Measurements from ENCODE around the gene SPACA6. TPM values are rescaled to one million over a fixed set of nuclear protein-coding genes. Genes with fewer than 3 reads are reported as not detected.
"Not testable (repeated sequence)": the region's sequence is repeated elsewhere in the genome, so short reads cannot be mapped to it uniquely, and the experiment has no call there.

The SPACA6 gene
- total and polyA plus RNA-seq, 4 donors, result 7.0 to 20.7 (median 14.8) TPM

DNA sequence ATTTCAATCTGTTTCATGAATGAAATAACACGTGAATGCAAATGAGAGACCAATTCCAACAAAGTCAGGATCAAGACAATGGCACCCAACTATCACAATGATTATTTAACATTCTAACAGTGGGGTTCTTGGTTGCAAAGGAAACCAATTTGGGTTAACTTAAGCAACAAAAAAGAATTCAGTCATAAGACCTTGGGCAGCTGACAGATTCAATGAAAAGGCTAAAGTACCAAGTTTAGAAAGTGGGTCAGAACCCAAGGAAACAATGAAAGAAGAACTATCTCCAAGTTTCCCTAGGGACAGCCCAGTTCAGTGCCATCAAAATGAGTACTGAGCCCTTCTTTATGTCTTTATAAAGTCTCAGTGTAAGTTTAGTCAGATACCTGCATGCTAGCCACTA is 29.0 kb upstream of the SPACA6 start:
- DNase-seq, result no peak
- no peak overlapping the region for H3K9ac ChIP-seq (ENCODE audit: insufficient read depth in 1 of 2, low read length in 2 of 2)
- no peak for ATAC-seq (ENCODE audit: insufficient read depth, low FRiP score)
- H3K27ac ChIP-seq (ENCODE audit: low read depth in 1 of 2, low read length in 1 of 2), result no peak overlapping the region
- no peak overlapping the region for H3K4me3 ChIP-seq
- no peaks in the 10 kb centered on the region for H3K4me1 ChIP-seq (ENCODE audit: control insufficient read depth in 5 of 5, insufficient read depth in 5 of 5, low read length in 5 of 5)
- TF ChIP-seq, protein P1, sequence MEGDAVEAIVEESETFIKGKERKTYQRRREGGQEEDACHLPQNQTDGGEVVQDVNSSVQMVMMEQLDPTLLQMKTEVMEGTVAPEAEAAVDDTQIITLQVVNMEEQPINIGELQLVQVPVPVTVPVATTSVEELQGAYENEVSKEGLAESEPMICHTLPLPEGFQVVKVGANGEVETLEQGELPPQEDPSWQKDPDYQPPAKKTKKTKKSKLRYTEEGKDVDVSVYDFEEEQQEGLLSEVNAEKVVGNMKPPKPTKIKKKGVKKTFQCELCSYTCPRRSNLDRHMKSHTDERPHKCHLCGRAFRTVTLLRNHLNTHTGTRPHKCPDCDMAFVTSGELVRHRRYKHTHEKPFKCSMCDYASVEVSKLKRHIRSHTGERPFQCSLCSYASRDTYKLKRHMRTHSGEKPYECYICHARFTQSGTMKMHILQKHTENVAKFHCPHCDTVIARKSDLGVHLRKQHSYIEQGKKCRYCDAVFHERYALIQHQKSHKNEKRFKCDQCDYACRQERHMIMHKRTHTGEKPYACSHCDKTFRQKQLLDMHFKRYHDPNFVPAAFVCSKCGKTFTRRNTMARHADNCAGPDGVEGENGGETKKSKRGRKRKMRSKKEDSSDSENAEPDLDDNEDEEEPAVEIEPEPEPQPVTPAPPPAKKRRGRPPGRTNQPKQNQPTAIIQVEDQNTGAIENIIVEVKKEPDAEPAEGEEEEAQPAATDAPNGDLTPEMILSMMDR (IDR thresholded peaks at IDR 0.05; ENCODE audit: control extremely low read depth, extremely low read depth), result no peak
- 29 to 47% methylated on average over 1 of the region's 1 CpG for WGBS, 2 donors
- H3K27me3 ChIP-seq (ENCODE audit: control insufficient read depth in 3 of 3, insufficient read depth in 3 of 3, low read length in 2 of 3), result peaks cover 0 to 10% (median 5%) of the 10 kb centered on the region in 3 donors
- no peaks in the 10 kb centered on the region for H3K36me3 ChIP-seq (ENCODE audit: control insufficient read depth in 4 of 4, insufficient read depth in 4 of 4, low read length in 4 of 4)
- no peaks in the 10 kb centered on the region for H3K9me3 ChIP-seq (ENCODE audit: control insufficient read depth in 4 of 4, insufficient read depth in 3 of 4, low read length in 3 of 4)

DNA sequence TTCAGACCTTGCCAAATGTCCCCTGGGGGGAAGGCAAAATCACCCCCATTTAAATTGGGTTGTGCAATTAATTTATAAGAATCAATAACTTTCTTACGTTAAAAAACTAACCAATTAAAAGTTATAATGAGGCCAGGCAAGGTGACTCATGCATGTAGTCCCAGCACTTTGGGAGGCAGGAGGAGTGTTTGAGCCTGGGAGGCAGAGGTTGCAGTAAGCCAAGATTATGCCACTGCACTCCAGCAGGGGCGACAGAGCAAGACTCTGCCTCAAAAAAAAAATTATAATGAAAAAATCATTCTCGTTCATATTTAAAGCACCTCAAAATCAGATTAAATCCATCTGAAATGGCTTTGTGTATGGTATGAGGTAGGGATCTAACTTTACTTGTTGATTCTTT is 28.1 kb upstream of the SPACA6 start:
- Histone ChIP-seq H3K27ac (ENCODE audit: low read depth in 1 of 2, low read length in 1 of 2) (no peak overlapping the region), H3K9me3 (ENCODE audit: control insufficient read depth in 4 of 4, insufficient read depth in 3 of 4, low read length in 3 of 4) (no peaks in the 10 kb centered on the region), H3K9ac (ENCODE audit: insufficient read depth in 1 of 2, low read length in 2 of 2) (no peak overlapping the region), H3K27me3 (ENCODE audit: control insufficient read depth in 3 of 3, insufficient read depth in 3 of 3, low read length in 2 of 3) (peaks cover 0 to 10% (median 5%) of the 10 kb centered on the region in 3 donors), H3K4me1 (ENCODE audit: control insufficient read depth in 5 of 5, insufficient read depth in 5 of 5, low read length in 5 of 5) (no peaks in the 10 kb centered on the region), H3K4me3 (no peak overlapping the region), H3K36me3 (ENCODE audit: control insufficient read depth in 4 of 4, insufficient read depth in 4 of 4, low read length in 4 of 4) (no peaks in the 10 kb centered on the region)
- DNase-seq, result no peak
- 63 to 64% methylated on average over 3 of the region's 3 CpGs for WGBS, 2 donors
- TF ChIP-seq, protein P1 (IDR thresholded peaks at IDR 0.05; ENCODE audit: control extremely low read depth, extremely low read depth), result no peak
- no peak for ATAC-seq (ENCODE audit: insufficient read depth, low FRiP score)

DNA sequence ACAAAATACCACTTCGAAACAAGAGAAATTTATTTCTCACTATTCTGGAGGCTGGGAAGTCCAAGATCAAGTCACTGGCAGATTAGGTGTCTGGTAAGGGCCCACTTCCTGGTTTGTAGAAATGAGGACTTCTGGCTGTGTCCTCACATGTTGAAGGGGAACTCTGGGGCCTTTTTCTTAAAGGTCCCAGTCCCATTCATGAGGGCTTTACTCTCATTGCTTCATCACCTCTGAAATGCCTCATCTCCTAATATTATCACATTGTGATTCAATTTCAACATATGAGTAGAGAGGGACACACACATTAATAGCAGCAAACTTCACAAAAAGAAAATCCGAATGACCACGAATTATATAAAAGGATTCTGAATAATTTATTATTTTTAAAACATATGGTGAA is 24.9 kb upstream of the SPACA6 start:
- H3K9me3 ChIP-seq (ENCODE audit: control insufficient read depth in 4 of 4, insufficient read depth in 3 of 4, low read length in 3 of 4), result no peaks in the 10 kb centered on the region
- no peaks in the 10 kb centered on the region for H3K36me3 ChIP-seq (ENCODE audit: control insufficient read depth in 4 of 4, insufficient read depth in 4 of 4, low read length in 4 of 4)
- H3K4me1 ChIP-seq (ENCODE audit: control insufficient read depth in 5 of 5, insufficient read depth in 5 of 5, low read length in 5 of 5), result no peaks in the 10 kb centered on the region
- WGBS, 2 donors, result 67 to 75% methylated on average over 3 of the region's 3 CpGs
- no peak overlapping the region for H3K27ac ChIP-seq (ENCODE audit: low read depth in 1 of 2, low read length in 1 of 2)
- no peak overlapping the region for H3K4me3 ChIP-seq
- TF ChIP-seq, protein P1 (IDR thresholded peaks at IDR 0.05; ENCODE audit: control extremely low read depth, extremely low read depth), result no peak
- H3K27me3 ChIP-seq (ENCODE audit: control insufficient read depth in 3 of 3, insufficient read depth in 3 of 3, low read length in 2 of 3), result peaks cover 0 to 7% (median 2%) of the 10 kb centered on the region in 3 donors
- DNase-seq (no peak), ATAC-seq (ENCODE audit: insufficient read depth, low FRiP score) (no peak)
- H3K9ac ChIP-seq (ENCODE audit: insufficient read depth in 1 of 2, low read length in 2 of 2), result no peak overlapping the region

DNA sequence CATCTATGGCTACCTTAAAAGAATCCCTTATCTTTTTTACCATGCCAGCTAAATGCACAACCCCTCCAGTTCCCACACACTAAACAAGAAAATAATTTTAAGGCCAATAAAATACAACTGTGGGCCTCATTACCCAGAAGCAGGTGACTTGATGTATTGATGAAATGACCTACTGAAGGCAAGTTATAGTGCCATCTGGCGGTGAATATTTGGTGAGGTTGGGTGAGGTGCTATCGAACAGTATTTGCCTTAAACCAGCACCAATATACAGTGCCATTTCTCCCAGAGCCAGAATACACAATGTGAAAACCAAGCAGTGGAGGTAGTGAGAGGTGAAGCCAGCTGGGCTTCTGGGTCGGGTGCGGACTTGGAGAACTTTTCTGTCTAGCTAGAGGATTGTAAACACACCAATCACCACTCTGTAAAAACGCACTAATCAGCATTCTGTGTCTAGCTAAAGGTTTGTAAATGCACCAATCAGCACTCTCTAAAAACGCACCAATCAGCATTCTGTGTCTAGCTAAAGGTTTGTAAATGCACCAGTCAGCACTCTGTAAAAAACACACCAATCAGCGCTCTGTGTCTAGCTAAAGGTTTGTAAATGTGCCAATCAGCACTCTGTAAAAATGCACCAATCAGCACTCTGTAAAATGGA is 17.1 kb upstream of the SPACA6 start:
- H3K9ac ChIP-seq (ENCODE audit: insufficient read depth in 1 of 2, low read length in 2 of 2); H3K27ac ChIP-seq (ENCODE audit: low read depth in 1 of 2, low read length in 1 of 2); H3K4me3 ChIP-seq; H3K9me3 ChIP-seq (ENCODE audit: control insufficient read depth in 4 of 4, insufficient read depth in 3 of 4, low read length in 3 of 4); H3K36me3 ChIP-seq (ENCODE audit: control insufficient read depth in 4 of 4, insufficient read depth in 4 of 4, low read length in 4 of 4); H3K27me3 ChIP-seq (ENCODE audit: control insufficient read depth in 3 of 3, insufficient read depth in 3 of 3, low read length in 2 of 3); ATAC-seq (ENCODE audit: insufficient read depth, low FRiP score); H3K4me1 ChIP-seq (ENCODE audit: control insufficient read depth in 5 of 5, insufficient read depth in 5 of 5, low read length in 5 of 5); DNase-seq: not testable (repeated sequence)
- TF ChIP-seq, protein P1 (IDR thresholded peaks at IDR 0.05; ENCODE audit: control extremely low read depth, extremely low read depth), result peak; percentile 2
- WGBS, 2 donors, result 63 to 70% methylated on average over 7 of the region's 7 CpGs
